T-helper 2 cell treated with Interferon-gamma antibody and Interleukin-4, amounts not matched to agents 100 ng/mL and 5 ng/mL, for 36 hours (primary cell): ENCODE measurements around the gene STIM2. TPM values are rescaled to one million over a fixed set of nuclear protein-coding genes. Genes with fewer than 3 reads are reported as not detected.

Source experiments
- intact Hi-C: fragments of 100-400 bp; cut with micrococcal nuclease; formaldehyde crosslinking; loops from one replicate; pipeline ENCODE4 v1.15.1; 2023
- total RNA-seq: library from RNA; stranded (reverse); gene quantifications from 2 replicates; pipeline ENCODE4 v1.2.3, GENCODE V29; 2022

STIM2 gene
- total RNA-seq, 1 donor from 2014 or later: 47.7 TPM

- intact Hi-C loops: no loop called here
These were observed 22.4 kb upstream of the STIM2 start for GRCh38 chr4:26837993-26838842.

DNA sequence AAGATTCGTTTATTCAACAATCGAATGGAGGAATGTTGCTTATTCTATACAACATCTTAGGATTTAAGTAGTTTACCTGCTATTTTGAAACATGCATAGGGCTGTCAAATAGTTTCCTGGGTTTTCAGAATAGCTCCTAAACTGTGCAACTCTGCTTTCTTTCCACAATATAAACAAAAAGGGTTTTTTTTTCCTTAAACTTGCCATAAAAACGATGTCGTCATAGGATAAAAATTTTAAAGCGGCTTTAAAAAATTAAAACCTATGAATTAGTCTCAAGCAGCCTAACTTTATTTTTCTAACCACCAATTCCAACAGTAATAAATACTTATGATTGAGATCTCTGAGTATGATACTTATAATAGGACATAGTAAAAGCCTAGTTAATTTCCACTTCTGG, 21.6 kb upstream of the STIM2 start:
- intact Hi-C loops: no loop called here

DNA sequence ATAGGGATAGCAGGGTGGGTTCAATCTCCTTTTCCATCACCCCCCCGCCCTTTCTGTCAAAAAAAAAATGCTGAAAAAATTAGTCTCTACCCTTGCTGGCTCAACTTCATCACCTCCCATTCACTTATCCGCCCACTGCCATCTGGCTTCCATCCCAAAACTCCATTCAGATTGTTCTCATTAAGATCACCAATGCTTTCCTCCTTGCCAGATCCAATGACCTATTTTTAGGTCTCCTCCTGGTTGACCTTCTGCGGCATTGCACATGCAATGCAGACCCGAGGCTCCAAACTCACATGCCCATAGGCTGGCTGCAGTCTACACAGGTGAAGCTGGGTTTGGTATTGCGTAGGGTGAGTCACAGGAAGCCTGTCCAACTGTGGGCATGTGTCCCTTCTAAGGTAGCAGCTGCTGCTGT, 21.1 kb upstream of the STIM2 start:
- intact Hi-C loops: no loop called here

DNA sequence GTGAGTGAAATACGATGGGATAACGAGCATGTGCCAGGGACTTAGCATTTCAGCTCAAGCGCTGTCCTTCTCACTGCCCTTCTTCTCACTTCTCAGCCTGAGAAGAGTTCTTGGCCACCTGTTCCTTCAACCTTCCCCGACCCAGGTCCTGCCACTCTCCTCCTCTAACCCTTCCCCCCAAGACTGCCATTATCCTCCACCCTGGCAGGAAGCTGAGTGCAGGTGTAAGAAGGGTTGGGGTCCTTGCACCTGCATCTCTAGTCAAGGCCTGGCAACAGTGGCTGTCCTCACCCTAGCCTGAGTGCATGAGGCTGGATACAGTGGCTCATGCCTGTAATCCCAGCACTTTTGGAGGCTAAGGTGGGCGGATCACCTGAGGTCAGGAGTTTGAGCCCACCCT, 19.9 kb upstream of the STIM2 start:
- intact Hi-C loops: no loop called here

GRCh38 chr4:26842911-26843310, 17.7 kb upstream of the STIM2 start:
- intact Hi-C loops: no loop called here

DNA sequence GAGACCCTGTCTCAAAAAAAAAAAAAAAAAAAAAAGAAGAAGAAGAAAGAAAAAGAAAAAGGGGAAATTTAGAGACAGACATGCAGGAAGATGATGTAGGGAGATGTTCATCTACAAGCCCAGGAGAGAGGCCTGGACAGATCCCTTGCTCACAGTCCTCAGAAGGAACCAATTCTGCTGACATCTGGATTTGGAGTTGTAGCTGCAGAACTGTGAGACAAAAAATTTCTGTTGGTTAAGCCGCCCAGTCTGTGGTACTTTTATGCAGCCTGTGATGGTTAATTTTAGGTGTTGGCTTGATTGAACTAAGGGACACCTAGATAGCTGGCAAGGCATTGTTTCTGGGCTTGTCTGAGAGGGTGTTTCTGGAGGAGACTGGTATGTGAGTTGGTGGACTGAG, 10.1 kb upstream of the STIM2 start:
- intact Hi-C loops: no loop called here

- intact Hi-C loops: no loop called here
These were observed 9.5 kb upstream of the STIM2 start for GRCh38 chr4:26851129-26851528.

DNA sequence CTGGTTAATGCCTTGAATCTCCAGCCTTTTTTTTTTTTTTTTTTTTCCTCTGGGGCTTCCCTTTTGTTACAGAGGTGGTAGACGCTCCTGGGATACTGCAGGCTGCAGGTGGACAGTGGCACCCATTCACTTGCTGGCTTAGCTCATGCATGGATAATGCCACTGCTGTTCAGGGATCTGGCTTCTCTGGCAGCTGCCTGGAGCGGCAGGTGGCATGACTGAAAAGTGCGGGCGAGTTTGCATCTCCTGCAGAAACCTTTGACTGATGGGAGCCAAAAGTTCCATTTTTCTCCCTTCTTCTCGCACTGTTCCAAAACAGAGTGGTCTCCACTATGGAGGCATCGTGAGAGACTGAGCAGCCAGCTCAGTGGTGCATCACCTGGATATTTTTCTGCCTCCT, 5.9 kb upstream of the STIM2 start:
- intact Hi-C loops: no loop called here

GRCh38 chr4:26856906-26857277, 3.7 kb upstream of the STIM2 start:
- intact Hi-C loops: loop anchor here (1.0 to 2.0 kb wide), 4 partner anchors 144 to 943 kb away; partner anchors contain the start of genes SMIM20 and TBC1D19

DNA sequence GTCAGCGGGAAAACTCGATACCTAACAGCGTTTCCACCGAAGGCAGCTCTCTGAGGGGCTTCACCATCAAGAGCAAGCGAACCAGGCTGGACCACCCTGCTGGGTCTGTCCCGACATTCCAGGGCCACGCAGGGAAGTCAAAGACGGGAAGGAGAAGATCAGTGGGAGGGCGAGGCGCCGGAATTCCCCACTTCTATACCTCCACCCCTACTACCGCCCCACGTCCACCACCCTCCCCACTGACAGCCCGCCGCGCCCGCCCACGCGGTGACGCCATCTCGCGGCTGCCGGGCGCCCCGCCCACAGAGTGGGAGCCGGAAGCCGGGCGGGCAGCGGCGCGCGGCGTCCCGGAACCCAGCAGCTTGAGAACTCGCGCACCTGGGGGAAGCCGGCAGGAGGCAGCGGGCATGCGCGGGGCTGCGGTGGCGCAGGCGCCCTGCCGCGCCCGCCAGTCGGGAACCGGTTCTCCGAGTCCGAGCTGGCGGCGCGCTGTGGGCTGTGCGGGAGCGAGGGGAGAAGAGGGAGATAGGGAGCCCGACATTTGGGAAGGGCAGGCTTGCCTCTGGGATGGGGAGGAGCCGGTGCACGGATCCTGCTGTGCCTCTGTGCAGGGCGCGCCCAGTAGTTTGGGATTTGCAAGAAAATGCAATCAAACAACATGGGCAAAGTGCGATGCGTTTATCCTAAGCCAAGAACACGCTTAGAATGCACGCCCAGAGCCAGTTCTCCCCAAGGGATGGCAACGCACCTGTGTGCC, 3.2 kb upstream of the STIM2 start:
- intact Hi-C loops: loop anchor here (1.0 to 2.0 kb wide), 4 partner anchors 143 to 943 kb away; partner anchors contain the start of genes SMIM20 and TBC1D19

DNA sequence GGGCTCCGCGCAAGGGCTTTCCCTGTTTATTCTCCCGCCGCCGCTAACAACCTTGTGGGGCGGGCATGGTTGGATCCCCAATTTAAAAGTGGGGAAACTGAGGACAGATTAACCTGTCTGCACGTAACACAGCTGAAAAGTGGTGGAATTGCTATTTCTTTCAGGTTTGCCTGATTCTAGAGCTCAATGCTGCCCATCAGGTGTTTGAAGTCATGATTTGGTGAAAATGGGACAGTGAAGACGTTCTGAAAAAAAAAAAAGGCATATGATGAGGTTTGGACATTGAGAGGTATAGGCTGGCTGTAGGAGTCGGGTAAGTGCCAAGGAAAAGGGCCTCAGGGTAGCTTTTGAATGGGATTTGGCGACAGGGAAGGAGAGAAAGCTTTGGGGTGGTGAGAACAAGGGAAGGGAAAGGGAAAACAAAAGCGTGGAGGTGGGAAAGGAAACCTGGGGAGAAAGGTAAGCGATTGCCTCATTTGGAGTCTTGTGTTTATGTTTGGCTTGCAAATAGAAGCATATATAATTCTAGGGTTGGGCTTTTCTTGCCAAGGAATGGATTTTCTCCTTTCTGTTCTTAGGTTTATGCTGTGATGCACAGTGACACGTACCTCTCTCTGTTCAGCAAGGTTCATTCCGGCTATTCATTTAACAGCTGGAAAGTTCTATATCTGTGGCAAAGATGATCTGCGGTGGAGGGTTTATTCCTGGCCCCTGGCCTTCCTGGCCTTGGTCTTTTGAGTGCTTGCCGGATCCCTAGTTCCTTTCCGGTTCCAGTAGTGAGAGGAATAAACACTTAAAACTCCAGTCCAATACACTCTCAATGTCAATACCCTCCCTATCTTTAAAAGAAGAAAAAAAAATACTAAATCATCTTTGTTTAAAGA, 2.4 kb upstream of the STIM2 start:
- intact Hi-C loops: no loop called here

- intact Hi-C loops: no loop called here
These were observed 1.7 kb upstream of the STIM2 start for GRCh38 chr4:26858947-26859401.

GRCh38 chr4:26859762-26860156, 882 bp upstream of the STIM2 start:
- intact Hi-C loops: loop anchor here (1.0 to 10.0 kb wide), 8 partner anchors 27 to 1697 kb away; partner anchors contain the start of genes SEL1L3 and SEPSECS

DNA sequence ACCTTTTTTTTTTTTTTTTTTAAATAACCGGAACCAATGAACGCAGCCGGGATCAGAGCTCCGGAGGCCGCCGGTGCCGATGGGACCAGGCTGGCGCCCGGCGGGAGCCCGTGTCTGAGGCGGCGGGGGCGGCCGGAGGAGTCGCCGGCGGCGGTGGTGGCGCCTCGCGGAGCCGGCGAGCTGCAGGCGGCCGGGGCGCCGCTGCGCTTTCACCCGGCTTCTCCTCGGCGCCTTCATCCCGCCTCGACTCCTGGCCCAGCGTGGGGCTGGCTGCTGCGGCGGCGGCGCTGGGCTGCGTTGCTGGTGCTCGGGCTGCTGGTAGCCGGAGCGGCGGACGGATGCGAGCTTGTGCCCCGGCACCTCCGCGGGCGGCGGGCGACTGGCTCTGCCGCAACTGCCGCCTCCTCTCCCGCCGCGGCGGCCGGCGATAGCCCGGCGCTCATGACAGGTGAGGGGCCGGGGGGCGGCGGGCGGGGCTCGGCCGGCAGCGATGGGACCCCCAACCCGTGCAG, 337 bp downstream of the STIM2 start:
- intact Hi-C loops: loop anchor here (1.0 to 10.0 kb wide), 9 partner anchors 25 to 1699 kb away; partner anchors contain the start of genes SEL1L3 and SEPSECS

DNA sequence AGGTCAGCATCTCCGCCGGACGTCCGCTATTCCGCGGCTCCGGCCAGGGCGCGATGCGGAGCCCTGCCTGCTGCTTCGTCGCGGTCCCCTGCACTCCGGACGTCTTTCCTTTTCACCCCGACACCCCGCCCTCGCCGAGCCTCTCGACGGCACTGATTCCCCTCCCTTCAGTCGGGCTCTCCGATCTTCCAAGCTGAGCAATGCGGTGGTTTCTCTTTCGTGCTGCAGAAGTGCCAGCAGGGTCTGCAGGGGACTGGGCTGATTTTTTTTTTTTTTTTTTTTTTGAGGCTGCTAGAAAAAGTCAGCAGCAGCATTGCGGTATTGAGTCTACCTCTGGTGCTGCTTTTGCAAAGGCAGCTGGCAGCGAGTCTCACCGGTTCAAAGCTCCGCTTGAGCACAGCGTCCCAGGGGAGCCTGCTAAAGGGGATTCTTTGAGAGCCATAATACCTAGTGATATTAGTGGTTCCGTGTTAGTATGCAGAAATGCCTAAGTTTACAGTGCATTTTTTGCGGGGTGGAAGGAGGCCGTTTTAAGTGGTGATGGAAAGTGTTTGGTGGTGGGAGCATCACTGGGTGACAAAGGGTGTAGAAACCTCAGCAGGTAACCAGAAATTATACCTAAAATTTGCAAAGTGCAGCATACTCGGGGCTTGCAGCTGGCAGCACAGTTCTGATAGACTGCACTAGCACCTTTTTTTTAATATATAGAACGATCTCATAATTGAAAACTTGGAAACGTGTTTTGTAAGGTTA, 969 bp downstream of the STIM2 start:
- intact Hi-C loops: loop anchor here (1.0 to 10.0 kb wide), 7 partner anchors 126 to 1699 kb away; partner anchors contain the start of genes SEL1L3 and SEPSECS

DNA sequence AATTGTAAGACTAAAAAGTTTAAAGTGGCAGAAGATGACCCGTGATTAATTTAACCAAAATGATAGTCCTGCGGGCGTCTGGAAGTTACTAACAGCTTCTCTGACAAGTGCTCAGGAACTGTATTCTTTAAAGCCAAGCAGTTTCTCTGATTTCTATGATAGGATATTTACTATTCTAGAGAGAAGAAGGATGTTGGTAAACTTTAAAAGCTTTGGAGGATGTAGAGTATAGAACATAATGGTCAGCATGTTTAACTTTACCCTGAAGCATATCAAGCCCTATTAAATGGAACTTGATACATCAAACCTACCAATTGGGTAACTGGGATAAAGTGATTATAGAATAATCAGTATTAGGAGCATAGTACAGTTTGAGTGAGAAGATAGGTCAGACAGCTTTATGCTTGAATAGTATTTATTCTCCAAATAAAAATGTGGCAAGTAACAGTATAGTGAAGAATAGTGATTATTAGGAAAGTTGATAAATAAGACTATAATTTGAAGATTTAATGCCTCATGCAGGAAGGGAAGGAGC, 1.8 kb downstream of the STIM2 start:
- intact Hi-C loops: loop anchor here (5.0 to 10.0 kb wide), 6 partner anchors 125 to 1700 kb away; partner anchors contain the start of genes SEL1L3 and SEPSECS

- intact Hi-C loops: loop anchor here (5.0 to 10.0 kb wide), 6 partner anchors 124 to 1701 kb away; partner anchors contain the start of genes SEL1L3 and SEPSECS
These were observed 2.9 kb downstream of the STIM2 start for GRCh38 chr4:26863512-26863911.

DNA sequence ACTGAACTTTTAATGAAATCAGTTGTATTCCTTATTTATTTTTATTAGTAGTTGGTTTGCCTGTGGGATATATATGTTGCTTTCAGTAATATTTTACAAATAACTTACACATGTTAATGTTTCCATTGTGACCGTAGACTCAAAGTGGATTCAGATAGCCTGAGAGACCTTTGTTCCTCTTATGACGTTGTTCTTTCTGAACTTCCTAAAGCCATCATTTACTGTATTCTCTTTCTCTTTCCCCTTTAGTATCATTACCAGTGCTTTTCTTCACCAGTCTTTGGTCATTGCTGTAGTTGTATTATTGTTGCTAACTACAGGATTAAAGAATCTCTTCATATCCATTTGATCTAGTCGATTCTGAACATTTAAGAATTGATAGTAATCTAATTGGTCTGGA, 4.3 kb downstream of the STIM2 start:
- intact Hi-C loops: loop anchor here (5.0 to 10.0 kb wide), 6 partner anchors 122 to 1703 kb away; partner anchors contain the start of genes SEL1L3 and SEPSECS

DNA sequence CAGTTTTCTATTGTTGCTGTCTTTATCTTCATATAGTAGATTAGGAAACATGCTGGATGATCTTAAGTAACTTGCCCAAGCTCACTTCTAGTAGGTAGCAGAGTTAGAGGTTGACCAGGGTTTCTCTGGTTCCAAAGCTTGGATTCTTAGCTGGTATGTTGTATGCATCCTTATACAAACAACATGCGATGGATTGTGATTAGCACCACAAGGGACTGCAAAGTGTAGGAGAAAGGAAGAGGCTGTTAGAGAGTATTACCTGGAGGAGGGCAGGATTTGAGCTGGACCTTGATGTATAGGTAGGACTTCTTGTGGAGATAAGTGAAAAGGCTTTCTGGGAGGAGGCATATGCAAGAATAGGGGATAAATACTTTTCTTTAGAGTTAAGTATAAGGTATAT, 5.6 kb downstream of the STIM2 start:
- intact Hi-C loops: loop anchor here (10.0 kb wide), 1 partner anchor 671 kb away; no protein-coding TSS in a partner anchor
